Left kidney (tissue), 1 donor: Measurements from ENCODE around the gene RSAD1. TPM values are rescaled to one million over a fixed set of nuclear protein-coding genes. Genes with fewer than 3 reads are reported as not detected.

Experiments used
- polyA plus RNA-seq: library from polyadenylated mRNA; unstranded; fragments of 120-200 nt; gene quantifications from one replicate; pipeline ENCODE4 v1.2.1, GENCODE V29; 2013; ENCODE audit not compliant: insufficient read length

Gene RSAD1
- polyA plus RNA-seq, 1 donor = 57.6 TPM

Other genes with a start within 250 kb of the RSAD1 start
- gene TMEM92, start 204.4 kb upstream of the RSAD1 start, polyA plus RNA-seq = 2.2 TPM
- gene XYLT2, start 132.7 kb upstream of the RSAD1 start, polyA plus RNA-seq = 19.5 TPM
- 68.6 TPM for gene MRPL27, start 105.7 kb upstream of the RSAD1 start, polyA plus RNA-seq
- gene EME1, start 105.6 kb upstream of the RSAD1 start, polyA plus RNA-seq = 14.0 TPM
- 60.3 TPM for gene LRRC59, start 81.3 kb upstream of the RSAD1 start, polyA plus RNA-seq
- gene ACSF2, start 52.6 kb upstream of the RSAD1 start, polyA plus RNA-seq = 122 TPM
- 4.0 TPM for gene CHAD, start 10.0 kb upstream of the RSAD1 start, polyA plus RNA-seq
- gene MYCBPAP, start 29.6 kb downstream of the RSAD1 start, polyA plus RNA-seq = 3.0 TPM
- gene EPN3, start 53.9 kb downstream of the RSAD1 start, polyA plus RNA-seq = 9.5 TPM
- gene SPATA20, start 68.3 kb downstream of the RSAD1 start, polyA plus RNA-seq = 34.9 TPM
- 7.9 TPM for gene CACNA1G, start 81.9 kb downstream of the RSAD1 start, polyA plus RNA-seq
- gene ABCC3, start 156.0 kb downstream of the RSAD1 start, polyA plus RNA-seq = 11.8 TPM
- 49.9 TPM for gene ANKRD40, start 229.1 kb downstream of the RSAD1 start, polyA plus RNA-seq
- 817 TPM for gene LUC7L3, start 240.7 kb downstream of the RSAD1 start, polyA plus RNA-seq